Activated effector memory CD4-positive, alpha-beta T cell treated with anti-CD3 and anti-CD28 coated beads, Interleukin-2, amount 50 U/mL, for 16 hours (primary cell): Measurements from ENCODE around the gene PLAC8.
"Not testable (repeated sequence)": the region's sequence is repeated elsewhere in the genome, so short reads cannot be mapped to it uniquely, and the experiment has no call there.

ENCODE experiments used
- DNase-seq: peaks from one replicate; pipeline ENCODE4 v3.0.0-alpha.2; 2020

The PLAC8 gene

DNA sequence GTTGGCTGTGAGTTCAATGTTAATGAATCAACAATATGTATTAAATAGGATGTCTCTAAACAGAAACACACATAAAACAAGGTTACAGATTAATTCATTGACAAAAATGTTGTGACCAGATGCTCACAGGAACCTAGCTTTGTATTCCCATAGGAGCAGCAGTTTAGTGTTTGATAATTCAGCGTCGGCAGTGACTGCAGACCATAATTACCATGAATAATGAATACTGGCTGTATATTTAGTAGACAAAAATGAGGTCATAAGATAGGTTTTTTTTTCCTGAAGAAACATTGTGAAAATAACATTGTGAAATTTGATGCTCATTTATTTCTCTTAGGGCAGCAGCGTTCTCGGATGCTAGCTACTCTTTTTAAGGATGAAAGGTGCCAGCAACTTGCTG, 51.8 kb downstream of the PLAC8 start:
- no peak for DNase-seq

GRCh38 chr4:83054928-83055327, 59.6 kb downstream of the PLAC8 start:
- no peak for DNase-seq

DNA sequence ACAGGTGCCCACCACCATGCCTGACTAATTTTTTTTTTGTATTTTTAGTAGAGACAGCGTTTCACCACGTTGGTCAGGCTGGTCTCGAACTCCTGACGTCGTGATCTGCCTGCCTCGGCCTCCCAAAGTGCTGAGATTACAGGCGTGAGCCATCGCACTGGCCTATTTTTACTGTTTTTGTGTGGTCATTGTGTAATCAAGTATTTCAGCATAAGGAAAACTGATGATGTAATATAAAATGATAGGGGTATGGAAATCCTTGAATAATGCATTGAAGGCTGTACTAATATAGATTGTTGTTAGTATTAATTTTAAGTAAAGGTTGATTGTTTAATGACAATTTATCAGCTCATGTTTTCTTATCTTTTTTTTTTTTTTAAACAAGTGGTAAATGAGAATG, 65.7 kb downstream of the PLAC8 start:
- not testable (repeated sequence) for DNase-seq

- no peak for DNase-seq
These were observed 67.6 kb downstream of the PLAC8 start for GRCh38 chr4:83046693-83047473.

- DNase-seq: no peak
These were observed 70.6 kb downstream of the PLAC8 start for GRCh38 chr4:83043801-83044407.

- not testable (repeated sequence) for DNase-seq
These were observed 71.4 kb downstream of the PLAC8 start for GRCh38 chr4:83043157-83043556.

DNA sequence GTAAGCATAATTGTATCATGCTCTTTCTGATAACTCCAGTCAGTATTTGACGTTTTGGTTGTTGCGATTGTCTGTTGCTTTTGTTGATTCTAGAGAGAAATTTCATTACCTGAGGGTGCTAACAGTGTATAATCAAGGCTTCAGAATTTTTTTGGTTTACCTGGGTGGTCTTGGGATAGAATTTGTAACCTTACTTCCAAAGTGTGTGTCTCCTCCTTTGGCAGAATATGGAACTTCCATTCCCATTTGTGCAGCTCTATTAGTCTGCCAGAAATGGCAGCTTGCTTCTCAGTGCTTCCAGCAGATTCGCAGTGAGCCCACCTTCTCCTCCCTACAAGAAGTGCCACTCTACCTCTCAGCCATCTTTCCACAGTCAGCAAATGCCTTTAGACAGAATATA, 74.3 kb downstream of the PLAC8 start:
- no peak for DNase-seq
